Activated CD4-positive, alpha-beta T cell treated with anti-CD3 and anti-CD28 coated beads for 36 hours (primary cell): ENCODE measurements around the gene SOX2. TPM values are rescaled to one million over a fixed set of nuclear protein-coding genes. Genes with fewer than 3 reads are reported as not detected.

Experiments
- ATAC-seq: fragments of 200-7000 bp; cut with Tn5 transposase; one replicate; pipeline ENCODE4 v1.10.0; 2021; ENCODE audit warnings: mild to moderate bottlenecking, moderate library complexity
- CTCF ChIA-PET: fragments of 350-600 bp; sonication (Branson Sonifier 250); formaldehyde crosslinking; loops from one replicate; lab custom pipeline; 2021; ENCODE audit warnings: antibody characterized with exemption; lab: Charles Lee
- POLR2A ChIA-PET: fragments of 350-600 bp; sonication (Branson Sonifier 250); formaldehyde crosslinking; loops from one replicate; lab custom pipeline; 2021; ENCODE audit warnings: antibody characterized with exemption, inconsistent platforms; lab: Charles Lee
- DNase-seq: peaks from one replicate; pipeline ENCODE4 v3.0.0-alpha.2; 2020
- H3K27ac Mint-ChIP-seq: one replicate; pipeline ENCODE4 v1.8.0; 2021; ENCODE audit warnings: mixed read lengths
- H3K27me3 Mint-ChIP-seq: one replicate; pipeline ENCODE4 v1.8.0; 2021; ENCODE audit warnings: mixed read lengths
- H3K36me3 Mint-ChIP-seq: one replicate; pipeline ENCODE4 v1.8.0; 2021; ENCODE audit warnings: low read depth, mixed read lengths
- H3K4me1 Mint-ChIP-seq: one replicate; pipeline ENCODE4 v1.8.0; 2021; ENCODE audit warnings: mixed read lengths
- H3K4me3 Mint-ChIP-seq: one replicate; pipeline ENCODE4 v1.8.0; 2021; ENCODE audit warnings: mild to moderate bottlenecking, moderate library complexity, mixed read lengths
- H3K9me3 Mint-ChIP-seq: one replicate; pipeline ENCODE4 v1.8.0; 2021; ENCODE audit warnings: low read depth, mixed read lengths
- intact Hi-C, 2 experiments: fragments of 100-400 bp; cut with DNase I in 1 of 2; cut with micrococcal nuclease in 1 of 2; formaldehyde crosslinking; loops; one replicate each; pipeline versions ENCODE4 v1.14.2 to v1.15.1; 2022 to 2024; cut with DNase I, micrococcal nuclease
- total RNA-seq, 2 experiments: library from RNA; stranded (reverse); gene quantifications; one replicate each; pipeline ENCODE4 v1.2.3, GENCODE V29; 2021

SOX2 gene
- total RNA-seq, result not detected

GRCh38 chr3:181711325-181712135 is at the start of gene SOX2:
Gene SOX2, plus strand, starts transcription at chr3:181711925. Its CDS starts 436 bp downstream, at chr3:181712361.
- Mint-ChIP-seq H3K27ac (no peak within 1 kb of the TSS), H3K4me3 (no peak within 1 kb of the TSS), H3K9me3 (peaks cover 3% of the 10 kb centered on the region), H3K27me3 (peaks cover 53% of the 10 kb centered on the region), H3K36me3 (peaks cover 8% of the 10 kb centered on the region), H3K4me1 (peaks cover 6% of the 10 kb centered on the region)
- ChIA-PET POLR2A (no interaction called here), CTCF (interaction anchor here (0.5 kb wide), 2 partner anchors 375 to 781 kb away, joined by 3 to 4 read pairs; no protein-coding TSS in a partner anchor)
- DNase-seq, result peak; percentile 51
- ATAC-seq, result peak; percentile 17
- intact Hi-C loops, result loop anchor here (1.0 to 2.0 kb wide), 3 partner anchors 10 to 15 kb away; no protein-coding TSS in a partner anchor

GRCh38 chr3:181683563-181683962 is 28.2 kb upstream of the SOX2 start:
- Mint-ChIP-seq H3K9me3 (peaks cover 3% of the 10 kb centered on the region), H3K27ac (no peak overlapping the region), H3K36me3 (no peaks in the 10 kb centered on the region), H3K27me3 (peaks cover 16% of the 10 kb centered on the region), H3K4me1 (no peaks in the 10 kb centered on the region), H3K4me3 (no peak overlapping the region)
- CTCF ChIA-PET, result no interaction called here
- no peak for DNase-seq
- intact Hi-C loops, result no loop called here
- no peak for ATAC-seq
- POLR2A ChIA-PET, result no interaction called here

- CTCF ChIA-PET, result no interaction called here
- H3K9me3 Mint-ChIP-seq, result no peaks in the 10 kb centered on the region
These were observed 24.5 kb upstream of the SOX2 start for GRCh38 chr3:181687190-181687589.

GRCh38 chr3:181687731-181688130 is 24.0 kb upstream of the SOX2 start:
- H3K9me3 Mint-ChIP-seq, result no peaks in the 10 kb centered on the region
- H3K27me3 Mint-ChIP-seq, result peaks cover 34% of the 10 kb centered on the region
- no peaks in the 10 kb centered on the region for H3K4me1 Mint-ChIP-seq
- no peaks in the 10 kb centered on the region for H3K36me3 Mint-ChIP-seq
- POLR2A ChIA-PET, result no interaction called here
- CTCF ChIA-PET, result interaction anchor here (0.6 kb wide), 1 partner anchor 9 kb away, joined by 3 read pairs; no protein-coding TSS in a partner anchor
- intact Hi-C loops, result no loop called here
- H3K27ac Mint-ChIP-seq, result no peak overlapping the region
- H3K4me3 Mint-ChIP-seq, result no peak overlapping the region
- ATAC-seq, result no peak
- no peak for DNase-seq

More at GRCh38 chr3:181687190-181687589, 24.5 kb upstream of the SOX2 start:
- POLR2A ChIA-PET, result no interaction called here
- DNase-seq, result no peak
- H3K27ac Mint-ChIP-seq, result no peak overlapping the region
- H3K4me1 Mint-ChIP-seq, result no peaks in the 10 kb centered on the region
- no peaks in the 10 kb centered on the region for H3K36me3 Mint-ChIP-seq
- H3K4me3 Mint-ChIP-seq, result no peak overlapping the region
- peaks cover 32% of the 10 kb centered on the region for H3K27me3 Mint-ChIP-seq
- no peak for ATAC-seq
- intact Hi-C loops, result no loop called here

DNA sequence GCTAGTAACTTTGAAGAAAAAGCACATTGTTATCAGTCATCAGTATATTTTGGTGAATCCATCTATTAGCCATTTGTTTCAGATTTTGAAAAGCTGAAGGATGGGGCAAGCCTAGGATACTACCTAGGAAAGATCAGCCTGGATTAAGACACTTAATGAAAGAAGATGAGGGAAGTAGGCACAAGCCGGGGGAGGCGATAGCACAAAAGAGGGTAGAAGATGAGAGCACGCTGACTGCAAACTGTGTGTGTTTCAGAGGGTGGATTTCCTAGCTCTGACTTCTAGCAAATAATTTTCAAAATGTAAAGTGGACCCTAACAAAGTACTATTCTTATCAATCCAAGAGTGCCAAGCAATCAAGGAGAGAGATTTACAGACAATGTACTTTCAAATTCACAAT is 22.2 kb upstream of the SOX2 start:
- Mint-ChIP-seq H3K4me3 (no peak overlapping the region), H3K36me3 (no peaks in the 10 kb centered on the region), H3K27ac (no peak overlapping the region), H3K27me3 (peaks cover 31% of the 10 kb centered on the region), H3K9me3 (no peaks in the 10 kb centered on the region), H3K4me1 (no peaks in the 10 kb centered on the region)
- intact Hi-C loops, result no loop called here
- ChIA-PET CTCF (no interaction called here), POLR2A (no interaction called here)
- DNase-seq, result no peak
- no peak for ATAC-seq

- H3K27ac Mint-ChIP-seq, result no peak overlapping the region
- peaks cover 36% of the 10 kb centered on the region for H3K27me3 Mint-ChIP-seq
- no peak for ATAC-seq
- POLR2A ChIA-PET, result no interaction called here
- H3K9me3 Mint-ChIP-seq, result no peaks in the 10 kb centered on the region
- CTCF ChIA-PET, result no interaction called here
- H3K4me1 Mint-ChIP-seq, result peaks cover 2% of the 10 kb centered on the region
- H3K4me3 Mint-ChIP-seq, result no peak overlapping the region
- intact Hi-C loops, result no loop called here
- DNase-seq, result no peak
- H3K36me3 Mint-ChIP-seq, result no peaks in the 10 kb centered on the region
These were observed 21.0 kb upstream of the SOX2 start for GRCh38 chr3:181690769-181691168.

DNA sequence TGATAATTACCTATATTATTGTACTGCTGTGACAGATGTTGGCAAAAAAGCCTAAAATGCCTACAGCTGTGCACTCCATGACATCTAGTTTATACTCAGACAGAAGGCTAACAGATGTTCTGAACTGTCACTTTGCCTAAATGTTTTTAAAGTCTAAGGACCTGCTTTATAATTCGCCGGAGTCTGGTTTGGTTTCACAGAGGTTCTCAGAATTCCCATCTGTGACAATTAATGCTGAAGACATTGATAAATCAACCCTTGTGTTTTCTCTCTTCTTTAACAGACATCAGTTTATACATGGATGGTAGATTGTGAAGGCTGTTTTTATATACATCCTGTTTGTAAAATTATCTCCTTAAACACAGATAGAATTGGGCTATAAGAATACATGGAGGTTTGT is 19.8 kb upstream of the SOX2 start:
- H3K9me3 Mint-ChIP-seq, result no peaks in the 10 kb centered on the region
- H3K27me3 Mint-ChIP-seq, result peaks cover 44% of the 10 kb centered on the region
- ATAC-seq, result no peak
- POLR2A ChIA-PET, result no interaction called here
- peaks cover 6% of the 10 kb centered on the region for H3K4me1 Mint-ChIP-seq
- CTCF ChIA-PET, result interaction anchor here (0.6 kb wide), 1 partner anchor 1343 kb away, joined by 3 read pairs; no protein-coding TSS in a partner anchor
- DNase-seq, result no peak
- no peak overlapping the region for H3K4me3 Mint-ChIP-seq
- intact Hi-C loops, result no loop called here
- H3K36me3 Mint-ChIP-seq, result no peaks in the 10 kb centered on the region
- H3K27ac Mint-ChIP-seq, result no peak overlapping the region

DNA sequence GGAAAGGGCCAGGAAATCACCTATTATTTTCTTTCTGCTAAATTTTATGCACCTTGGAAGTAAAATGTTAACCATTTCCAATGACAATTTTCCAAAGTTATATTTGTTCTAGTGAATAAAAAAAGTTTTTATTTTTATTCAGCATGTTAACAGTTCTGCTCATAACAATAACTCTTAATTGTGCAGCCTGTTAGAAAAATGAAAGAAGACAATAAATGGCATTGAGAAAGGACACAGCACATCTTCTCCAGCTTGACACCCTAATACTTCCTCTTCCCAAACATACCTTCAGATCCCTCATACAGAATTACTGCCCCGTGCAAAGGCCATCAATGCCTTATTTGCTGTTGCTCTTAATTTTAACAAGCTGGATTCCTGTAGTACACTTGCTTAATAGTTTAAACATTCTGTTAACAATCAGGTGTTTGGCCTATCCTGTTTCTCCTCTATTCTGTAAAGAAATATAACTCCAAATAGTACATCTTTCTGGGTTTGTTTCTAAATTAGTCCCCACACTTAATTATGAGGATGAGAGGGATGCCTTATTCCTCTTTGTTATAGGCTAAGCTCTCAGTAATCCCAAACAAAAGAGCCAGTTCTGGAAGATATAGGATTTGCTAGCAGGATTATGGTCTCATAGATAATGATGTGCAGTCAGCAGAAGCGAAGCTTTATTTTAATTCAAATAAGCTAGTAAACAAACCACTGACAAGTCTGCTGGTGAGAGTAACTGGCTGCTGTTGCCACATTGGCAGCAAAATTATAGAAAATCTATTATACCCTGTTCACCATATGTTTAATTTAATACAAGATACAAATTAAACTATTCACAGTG is 19.2 kb upstream of the SOX2 start:
- H3K27me3 Mint-ChIP-seq, result peaks cover 45% of the 10 kb centered on the region
- no peaks in the 10 kb centered on the region for H3K36me3 Mint-ChIP-seq
- ChIA-PET POLR2A (no interaction called here), CTCF (interaction anchor here (0.6 to 0.7 kb wide), 2 partner anchors 9 to 1344 kb away, joined by 3 read pairs; no protein-coding TSS in a partner anchor)
- H3K4me1 Mint-ChIP-seq, result peaks cover 6% of the 10 kb centered on the region
- H3K27ac Mint-ChIP-seq, result no peak overlapping the region
- DNase-seq, result no peak
- no peaks in the 10 kb centered on the region for H3K9me3 Mint-ChIP-seq
- no peak for ATAC-seq
- H3K4me3 Mint-ChIP-seq, result no peak overlapping the region
- intact Hi-C loops, result no loop called here

DNA sequence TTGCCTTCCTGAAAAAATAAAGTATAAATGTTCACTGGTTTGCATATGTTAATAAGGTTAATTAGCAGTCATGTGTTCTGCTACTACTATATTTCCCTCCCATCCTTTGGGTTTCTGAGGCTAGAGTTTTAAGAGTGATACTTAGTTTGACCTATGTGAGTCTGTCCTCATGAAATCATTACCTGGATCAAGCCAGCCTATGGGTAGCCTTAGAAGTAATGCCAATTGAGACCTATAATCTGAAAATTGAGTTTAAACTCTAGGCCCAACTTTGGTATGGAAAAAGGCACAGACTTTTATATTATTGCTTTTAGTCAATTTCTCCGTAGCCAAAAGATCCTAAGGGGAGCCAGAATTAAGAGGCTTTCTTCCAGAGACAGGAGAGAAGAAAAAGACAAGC is 18.4 kb upstream of the SOX2 start:
- CTCF ChIA-PET, result interaction anchor here (0.7 kb wide), 1 partner anchor 8 kb away, joined by 3 read pairs; no protein-coding TSS in a partner anchor

GRCh38 chr3:181694805-181695660 is 16.7 kb upstream of the SOX2 start:
- Mint-ChIP-seq H3K9me3 (no peaks in the 10 kb centered on the region), H3K36me3 (no peaks in the 10 kb centered on the region), H3K27ac (no peak overlapping the region), H3K4me1 (peaks cover 8% of the 10 kb centered on the region), H3K27me3 (peaks cover 60% of the 10 kb centered on the region), H3K4me3 (no peak overlapping the region)
- ChIA-PET CTCF (no interaction called here), POLR2A (interaction anchor here (0.7 kb wide), 1 partner anchor 384 kb away, joined by 8 read pairs; no protein-coding TSS in a partner anchor)
- intact Hi-C loops, result no loop called here
- DNase-seq (no peak), ATAC-seq (no peak)

More for the DNA sequence above, 18.4 kb upstream of the SOX2 start:
- Mint-ChIP-seq H3K4me3 (no peak overlapping the region), H3K36me3 (no peaks in the 10 kb centered on the region), H3K27me3 (peaks cover 49% of the 10 kb centered on the region), H3K9me3 (no peaks in the 10 kb centered on the region), H3K4me1 (peaks cover 6% of the 10 kb centered on the region), H3K27ac (no peak overlapping the region)
- no peak for DNase-seq
- POLR2A ChIA-PET, result no interaction called here
- ATAC-seq, result no peak
- intact Hi-C loops, result no loop called here
